Lower leg skin (tissue), 4 donors: Measurements from ENCODE around the gene CTH. TPM values are rescaled to one million over a fixed set of nuclear protein-coding genes. Genes with fewer than 3 reads are reported as not detected.

Experiments used
- DNase-seq, 2 donors: peaks; one replicate each; pipeline ENCODE4 v3.0.0-alpha.2; 2019; ENCODE audit warnings: low spot score in 2 of 2
- H3K4me3 ChIP-seq: fragments of 200-600 bp; sonication (generic); 2 replicates; pipeline ENCODE4 v1.5.1; 2017; ENCODE audit warnings: mild to moderate bottlenecking, low read depth; ENCODE audit not compliant: poor library complexity, severe bottlenecking
- POLR2A ChIP-seq, 2 donors: fragments of 450-650 bp; IDR thresholded peaks; one replicate each; pipeline ENCODE4 v1.6.1; 2016 to 2017; ENCODE audit warnings: antibody characterized with exemption in 2 of 2, mild to moderate bottlenecking in 1 of 2, moderate library complexity in 1 of 2
- WGBS, 2 donors: methylation state at CpG; one replicate each; pipeline ENCODE4 v1.1.5; 2018; 5-methylcytosine and 5-hydroxymethylcytosine counted together
- intact Hi-C: fragments of 100-400 bp; cut with DNase I; formaldehyde crosslinking; loops from one replicate; pipeline ENCODE4 v1.15.0; 2023; ENCODE audit warnings: low total_unique reads
- total RNA-seq, 4 donors: library from RNA; depleted of rRNA; stranded (reverse); fragments of >200 nt; gene quantifications; one replicate each; pipeline ENCODE4 v1.1.0, GENCODE V29; 2016
- TF ChIP-seq, protein P1 (sequence below), 3 donors: fragments of 450-650 bp; IDR thresholded peaks; one replicate each; pipeline ENCODE4 v1.5.1; 2016; ENCODE audit warnings: antibody characterized with exemption in 3 of 3, mild to moderate bottlenecking in 3 of 3, moderate library complexity in 2 of 3

The CTH gene
- total RNA-seq, 4 donors from 2014 or later = 0.88 to 2.8 (median 2.2) TPM

DNA sequence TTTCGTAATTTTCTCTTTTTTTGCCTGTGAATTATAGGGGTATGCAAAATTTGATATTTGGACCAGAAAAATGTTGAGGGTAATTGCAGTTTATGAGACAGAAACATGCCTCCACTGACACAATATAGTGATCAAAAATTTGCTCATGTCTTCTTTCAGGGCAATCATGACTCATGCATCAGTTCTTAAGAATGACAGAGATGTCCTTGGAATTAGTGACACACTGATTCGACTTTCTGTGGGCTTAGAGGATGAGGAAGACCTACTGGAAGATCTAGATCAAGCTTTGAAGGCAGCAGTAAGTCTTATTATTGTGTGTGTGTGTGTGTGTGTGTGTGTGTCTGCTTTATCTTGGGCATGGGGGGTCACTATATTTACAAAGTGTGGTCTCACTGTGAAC lies 27.5 kb downstream of the CTH start:
- 72 to 87% methylated on average over 2 of the region's 2 CpGs for WGBS, 2 donors
- no peak for DNase-seq
- intact Hi-C loops = no loop called here
- H3K4me3 ChIP-seq = no peak overlapping the region
- TF ChIP-seq, protein P1, sequence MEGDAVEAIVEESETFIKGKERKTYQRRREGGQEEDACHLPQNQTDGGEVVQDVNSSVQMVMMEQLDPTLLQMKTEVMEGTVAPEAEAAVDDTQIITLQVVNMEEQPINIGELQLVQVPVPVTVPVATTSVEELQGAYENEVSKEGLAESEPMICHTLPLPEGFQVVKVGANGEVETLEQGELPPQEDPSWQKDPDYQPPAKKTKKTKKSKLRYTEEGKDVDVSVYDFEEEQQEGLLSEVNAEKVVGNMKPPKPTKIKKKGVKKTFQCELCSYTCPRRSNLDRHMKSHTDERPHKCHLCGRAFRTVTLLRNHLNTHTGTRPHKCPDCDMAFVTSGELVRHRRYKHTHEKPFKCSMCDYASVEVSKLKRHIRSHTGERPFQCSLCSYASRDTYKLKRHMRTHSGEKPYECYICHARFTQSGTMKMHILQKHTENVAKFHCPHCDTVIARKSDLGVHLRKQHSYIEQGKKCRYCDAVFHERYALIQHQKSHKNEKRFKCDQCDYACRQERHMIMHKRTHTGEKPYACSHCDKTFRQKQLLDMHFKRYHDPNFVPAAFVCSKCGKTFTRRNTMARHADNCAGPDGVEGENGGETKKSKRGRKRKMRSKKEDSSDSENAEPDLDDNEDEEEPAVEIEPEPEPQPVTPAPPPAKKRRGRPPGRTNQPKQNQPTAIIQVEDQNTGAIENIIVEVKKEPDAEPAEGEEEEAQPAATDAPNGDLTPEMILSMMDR (IDR thresholded peaks at IDR 0.05) = no peak
- TF ChIP-seq POLR2A (IDR thresholded peaks at IDR 0.05) = no peak

DNA sequence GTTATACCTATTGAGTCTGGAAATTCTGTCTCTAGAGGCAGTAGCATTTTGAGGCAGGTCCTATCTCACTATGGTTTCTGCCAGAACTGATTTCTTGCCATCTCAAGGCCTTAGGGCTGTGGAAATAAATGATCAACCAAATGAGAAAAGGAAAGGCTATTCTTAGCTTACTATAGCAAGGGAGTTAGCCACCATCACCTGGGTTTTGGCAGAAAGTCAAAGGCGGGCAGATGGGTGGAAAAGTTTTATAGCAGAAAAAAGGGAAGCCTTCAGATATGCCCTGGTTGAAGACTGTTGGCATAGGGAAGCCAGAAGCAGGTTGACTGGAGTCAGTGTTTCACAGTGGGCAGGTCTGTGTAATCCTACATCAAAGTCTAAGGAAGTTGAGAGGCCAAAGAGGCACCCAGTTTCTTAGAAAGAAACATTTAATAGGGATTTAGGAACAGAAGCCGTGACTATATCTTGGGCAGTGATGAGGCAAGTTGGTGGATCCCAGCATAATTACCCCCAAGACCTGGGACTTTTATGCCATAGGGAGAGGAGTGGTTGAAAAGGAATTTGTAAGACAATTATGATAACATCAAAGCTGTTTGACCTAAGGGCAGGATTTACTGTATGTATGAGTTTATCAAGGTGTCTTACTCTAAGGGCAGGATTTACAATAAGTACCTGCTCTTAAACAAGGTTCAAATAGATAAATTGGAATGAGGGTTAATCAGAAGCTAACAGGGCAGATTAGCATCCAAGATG lies 29.7 kb downstream of the CTH start:
- intact Hi-C loops = no loop called here
- no peak overlapping the region for H3K4me3 ChIP-seq
- no peak for DNase-seq
- no peak for TF ChIP-seq POLR2A (IDR thresholded peaks at IDR 0.05)
- TF ChIP-seq, protein P1 (IDR thresholded peaks at IDR 0.05) = no peak
- WGBS, 2 donors = 66% methylated on average over 2 of the region's 2 CpGs

DNA sequence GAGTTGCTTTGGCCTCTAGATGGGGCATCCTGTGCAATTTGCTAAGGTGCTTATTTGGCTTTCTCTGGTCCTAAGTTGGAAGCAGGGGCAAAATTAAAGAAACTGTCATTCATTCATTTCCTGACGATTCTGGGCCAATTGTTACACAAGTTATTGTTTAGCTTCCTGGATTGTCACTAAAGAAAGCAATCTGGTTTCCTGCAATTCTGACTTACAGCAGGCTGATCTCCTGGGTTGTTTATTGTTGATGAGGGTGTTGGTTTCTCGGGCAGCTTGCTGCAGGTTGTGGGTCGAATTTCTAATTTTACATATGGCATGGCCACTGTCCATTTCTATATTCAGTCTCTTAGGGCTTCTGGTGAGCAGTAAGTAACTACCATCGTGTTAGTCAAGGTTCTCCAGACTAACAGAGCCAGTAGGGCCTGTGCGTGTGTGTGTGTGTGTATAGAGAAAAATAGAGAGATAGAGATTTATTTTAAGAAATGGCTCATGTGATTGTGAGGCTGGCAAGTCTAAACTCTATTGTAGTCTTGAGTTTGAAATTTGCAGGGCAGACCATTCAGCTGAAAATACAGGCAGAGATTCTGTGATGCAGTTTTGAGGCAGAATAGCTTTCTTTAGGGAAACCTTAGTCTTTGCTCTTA lies 30.4 kb downstream of the CTH start:
- no peak overlapping the region for H3K4me3 ChIP-seq
- no peak for TF ChIP-seq POLR2A (IDR thresholded peaks at IDR 0.05)
- TF ChIP-seq, protein P1 (IDR thresholded peaks at IDR 0.05) = no peak
- WGBS, 2 donors = 67 to 81% methylated on average over 5 of the region's 5 CpGs
- no peak for DNase-seq
- intact Hi-C loops = no loop called here

- no peak overlapping the region for H3K4me3 ChIP-seq
- intact Hi-C loops = no loop called here
- WGBS, 2 donors = 48 to 54% methylated on average over 2 of the region's 2 CpGs
These were observed 31.4 kb downstream of the CTH start for GRCh38 chr1:70442490-70442889.

DNA sequence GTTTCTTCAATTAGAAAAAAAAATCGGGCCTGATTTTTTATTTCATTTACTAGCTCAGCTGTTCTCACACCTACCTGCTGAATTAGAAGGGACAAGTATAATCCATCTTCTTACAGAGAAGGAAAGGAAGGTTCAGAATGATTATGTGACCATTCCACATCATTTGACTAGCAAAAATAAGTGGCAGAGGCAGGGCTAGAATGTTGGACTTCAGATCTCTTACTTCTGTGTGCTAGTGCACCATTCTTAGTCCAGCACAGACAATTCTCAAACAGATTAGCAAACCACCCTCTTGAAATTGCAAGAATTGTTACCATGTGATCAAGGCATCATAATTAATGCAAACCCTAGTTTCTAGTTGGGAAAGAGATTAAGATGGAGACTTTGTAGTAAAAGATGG lies 32.7 kb downstream of the CTH start:
- H3K4me3 ChIP-seq = no peak overlapping the region
- WGBS, 2 donors = 57 to 63% methylated on average over 1 of the region's 1 CpG
- DNase-seq = no peak
- TF ChIP-seq POLR2A (IDR thresholded peaks at IDR 0.05) = no peak
- TF ChIP-seq, protein P1 (IDR thresholded peaks at IDR 0.05) = no peak
- intact Hi-C loops = no loop called here

More at GRCh38 chr1:70442490-70442889, 31.4 kb downstream of the CTH start:
- TF ChIP-seq, protein P1 (IDR thresholded peaks at IDR 0.05) = no peak
- no peak for TF ChIP-seq POLR2A (IDR thresholded peaks at IDR 0.05)
- no peak for DNase-seq
